ENCODE results near the gene CCL22. TPM values are rescaled to one million over a fixed set of nuclear protein-coding genes. Genes with fewer than 3 reads are reported as not detected.

Gene CCL22
- total RNA-seq, 1 donor from 2014 or later = not detected

DNA sequence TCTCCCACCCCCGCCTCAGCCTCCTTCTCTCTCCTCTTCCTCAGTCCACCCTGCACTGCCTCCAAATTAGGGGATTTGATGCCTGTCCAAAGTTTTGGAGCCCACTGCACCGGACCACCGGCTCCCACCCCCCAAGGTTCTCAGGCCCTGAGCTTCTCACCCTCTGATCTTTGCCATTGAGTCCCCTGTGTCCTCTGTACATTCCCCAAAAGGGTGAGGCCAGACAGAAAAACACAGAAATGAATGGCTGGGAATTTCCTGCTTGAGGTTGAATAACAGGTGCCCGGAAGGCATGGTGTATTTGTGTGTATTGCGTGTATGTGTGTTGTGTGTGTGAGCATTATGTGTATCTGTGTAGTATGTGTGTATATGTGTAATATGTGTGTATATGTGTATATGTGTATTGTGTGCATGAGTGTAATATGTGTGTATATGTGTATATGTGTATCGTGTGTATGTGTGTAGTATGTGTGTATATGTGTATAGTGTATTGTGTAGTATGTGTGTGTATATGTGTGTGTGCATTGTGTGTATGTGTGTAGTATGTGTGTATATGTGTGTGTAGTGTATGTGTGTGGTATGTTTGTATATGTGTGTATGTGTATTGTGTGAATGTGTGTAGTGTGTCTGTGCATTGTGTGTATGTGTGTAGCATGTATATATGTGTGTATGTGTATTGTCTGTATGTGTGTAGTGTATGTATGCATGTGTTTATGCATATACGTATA, 29.9 kb downstream of the CCL22 start:
- Histone ChIP-seq H3K27me3 (no peaks in the 10 kb centered on the region), H3K4me2 (no peak overlapping the region), H3F3A (ENCODE audit: low read depth) (peaks cover 12% of the 10 kb centered on the region), H3K79me2 (ENCODE audit: low read depth) (no peaks in the 10 kb centered on the region), H3K9me3 (ENCODE audit: low read depth) (no peaks in the 10 kb centered on the region), H3K36me3 (no peaks in the 10 kb centered on the region), H3K4me3 (no peak overlapping the region), H3K27ac (no peak overlapping the region), H2AFZ (replicated peaks) (no peak overlapping the region), H4K20me1 (ENCODE audit: low read depth) (no peaks in the 10 kb centered on the region), H3K4me1 (peaks cover 4% of the 10 kb centered on the region), H3K9ac (no peak overlapping the region)
- peaks cover 1% of the 10 kb centered on the region for H3K36me3 Mint-ChIP-seq
- no peaks in the 10 kb centered on the region for H3K9me3 Mint-ChIP-seq
- TF ChIP-seq, protein P1, sequence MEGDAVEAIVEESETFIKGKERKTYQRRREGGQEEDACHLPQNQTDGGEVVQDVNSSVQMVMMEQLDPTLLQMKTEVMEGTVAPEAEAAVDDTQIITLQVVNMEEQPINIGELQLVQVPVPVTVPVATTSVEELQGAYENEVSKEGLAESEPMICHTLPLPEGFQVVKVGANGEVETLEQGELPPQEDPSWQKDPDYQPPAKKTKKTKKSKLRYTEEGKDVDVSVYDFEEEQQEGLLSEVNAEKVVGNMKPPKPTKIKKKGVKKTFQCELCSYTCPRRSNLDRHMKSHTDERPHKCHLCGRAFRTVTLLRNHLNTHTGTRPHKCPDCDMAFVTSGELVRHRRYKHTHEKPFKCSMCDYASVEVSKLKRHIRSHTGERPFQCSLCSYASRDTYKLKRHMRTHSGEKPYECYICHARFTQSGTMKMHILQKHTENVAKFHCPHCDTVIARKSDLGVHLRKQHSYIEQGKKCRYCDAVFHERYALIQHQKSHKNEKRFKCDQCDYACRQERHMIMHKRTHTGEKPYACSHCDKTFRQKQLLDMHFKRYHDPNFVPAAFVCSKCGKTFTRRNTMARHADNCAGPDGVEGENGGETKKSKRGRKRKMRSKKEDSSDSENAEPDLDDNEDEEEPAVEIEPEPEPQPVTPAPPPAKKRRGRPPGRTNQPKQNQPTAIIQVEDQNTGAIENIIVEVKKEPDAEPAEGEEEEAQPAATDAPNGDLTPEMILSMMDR (IDR thresholded peaks at IDR 0.05) = no peak
- no peak for TF ChIP-seq EZH2phosphoT487 (IDR thresholded peaks at IDR 0.05)
- no peak for TF ChIP-seq EZH2 (IDR thresholded peaks at IDR 0.05)
- no peak overlapping the region for H3K27ac Mint-ChIP-seq
- no peak overlapping the region for H3K4me3 Mint-ChIP-seq
- peaks cover 14% of the 10 kb centered on the region for H3K4me1 Mint-ChIP-seq
- DNase-seq (ENCODE audit: low spot score) = no peak
- peaks cover 19% of the 10 kb centered on the region for H3K27me3 Mint-ChIP-seq (ENCODE audit: insufficient read depth, low read depth)

DNA sequence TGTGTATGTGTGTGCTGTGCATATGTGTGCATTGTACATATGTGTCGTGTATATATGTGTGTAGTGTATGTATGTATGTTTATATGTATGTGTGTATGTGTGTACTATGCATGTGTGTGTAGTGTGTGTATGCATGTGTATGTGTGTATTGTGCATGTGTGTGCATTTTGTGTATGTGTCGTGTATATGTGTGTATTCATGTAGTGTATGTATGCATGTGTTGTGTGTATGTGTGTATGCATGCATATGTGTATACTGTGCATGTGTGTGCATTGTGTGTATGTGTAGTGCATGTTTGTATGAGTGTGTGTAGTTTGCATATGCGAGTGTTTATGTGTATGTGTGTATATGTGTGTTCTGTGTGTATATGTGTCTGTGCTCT, 30.5 kb downstream of the CCL22 start:
- no peak overlapping the region for H3K4me3 Mint-ChIP-seq
- TF ChIP-seq EZH2 (IDR thresholded peaks at IDR 0.05) = no peak
- TF ChIP-seq, protein P1 (IDR thresholded peaks at IDR 0.05) = no peak
- TF ChIP-seq EZH2phosphoT487 (IDR thresholded peaks at IDR 0.05) = no peak
- H3K4me1 ChIP-seq = peaks cover 4% of the 10 kb centered on the region
- H3K79me2 ChIP-seq (ENCODE audit: low read depth) = no peaks in the 10 kb centered on the region
- DNase-seq (ENCODE audit: low spot score) = no peak
- peaks cover 12% of the 10 kb centered on the region for H3F3A ChIP-seq (ENCODE audit: low read depth)
- H2AFZ ChIP-seq (replicated peaks) = no peak overlapping the region
- no peaks in the 10 kb centered on the region for H3K9me3 Mint-ChIP-seq
- H3K36me3 Mint-ChIP-seq = no peaks in the 10 kb centered on the region
- H3K9ac ChIP-seq = no peak overlapping the region
- H3K27ac ChIP-seq = no peak overlapping the region
- H4K20me1 ChIP-seq (ENCODE audit: low read depth) = no peaks in the 10 kb centered on the region
- peaks cover 19% of the 10 kb centered on the region for H3K27me3 Mint-ChIP-seq (ENCODE audit: insufficient read depth, low read depth)
- no peaks in the 10 kb centered on the region for H3K36me3 ChIP-seq
- no peaks in the 10 kb centered on the region for H3K9me3 ChIP-seq (ENCODE audit: low read depth)
- no peak overlapping the region for H3K4me2 ChIP-seq
- no peak overlapping the region for H3K27ac Mint-ChIP-seq
- H3K4me1 Mint-ChIP-seq = peaks cover 12% of the 10 kb centered on the region
- no peaks in the 10 kb centered on the region for H3K27me3 ChIP-seq
- H3K4me3 ChIP-seq = no peak overlapping the region

DNA sequence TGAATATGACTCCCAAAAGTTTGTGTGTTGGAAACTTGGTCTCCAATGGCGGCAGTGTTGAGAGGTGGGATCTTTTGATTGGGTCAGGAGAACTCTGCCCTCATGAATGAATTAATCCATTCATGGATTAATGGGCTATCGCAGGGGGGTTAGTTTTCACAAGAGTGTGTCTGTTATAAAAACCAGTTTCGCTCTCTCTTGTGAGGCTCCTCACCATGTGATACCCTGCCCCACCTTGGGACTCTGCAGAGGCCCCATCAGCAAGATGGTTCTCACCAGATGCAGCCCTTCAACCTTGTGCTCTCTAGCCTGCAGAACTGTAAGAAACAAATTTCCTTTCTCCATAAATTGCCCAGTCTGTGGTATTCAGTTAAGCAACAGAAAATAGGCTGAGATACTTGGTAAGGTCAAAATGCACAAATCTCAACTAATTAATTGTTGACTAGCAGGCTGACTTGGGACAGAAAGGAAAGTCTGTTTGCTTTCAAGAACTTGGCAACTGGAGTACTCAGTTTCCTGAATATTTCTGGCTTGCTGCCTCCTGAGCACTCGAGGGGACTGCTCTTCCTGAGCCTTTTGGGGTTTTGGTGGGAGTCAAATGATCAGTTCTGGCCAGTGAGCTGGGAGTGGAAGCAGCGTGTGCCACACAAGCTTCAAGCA, 32.2 kb downstream of the CCL22 start:
- Mint-ChIP-seq H3K9me3 (no peaks in the 10 kb centered on the region), H3K27me3 (ENCODE audit: insufficient read depth, low read depth) (peaks cover 19% of the 10 kb centered on the region), H3K27ac (no peak overlapping the region), H3K4me1 (peaks cover 9% of the 10 kb centered on the region), H3K36me3 (no peaks in the 10 kb centered on the region), H3K4me3 (no peak overlapping the region)
- H3K4me1 ChIP-seq = peaks cover 4% of the 10 kb centered on the region
- no peak overlapping the region for H3K4me3 ChIP-seq
- H3F3A ChIP-seq (ENCODE audit: low read depth) = peaks cover 12% of the 10 kb centered on the region
- H3K36me3 ChIP-seq = no peaks in the 10 kb centered on the region
- H3K79me2 ChIP-seq (ENCODE audit: low read depth) = no peaks in the 10 kb centered on the region
- no peak overlapping the region for H2AFZ ChIP-seq (replicated peaks)
- no peak overlapping the region for H3K4me2 ChIP-seq
- DNase-seq (ENCODE audit: low spot score) = no peak
- H3K9me3 ChIP-seq (ENCODE audit: low read depth) = no peaks in the 10 kb centered on the region
- H4K20me1 ChIP-seq (ENCODE audit: low read depth) = no peaks in the 10 kb centered on the region
- no peak for TF ChIP-seq EZH2 (IDR thresholded peaks at IDR 0.05)
- TF ChIP-seq, protein P1 (IDR thresholded peaks at IDR 0.05) = no peak
- TF ChIP-seq EZH2phosphoT487 (IDR thresholded peaks at IDR 0.05) = no peak
- H3K9ac ChIP-seq = no peak overlapping the region
- H3K27me3 ChIP-seq = no peaks in the 10 kb centered on the region
- no peak overlapping the region for H3K27ac ChIP-seq

All from neural progenitor cell (in vitro differentiated cells).